ENCODE results near the gene CLN6.
"Not testable (repeated sequence)": the region's sequence is repeated elsewhere in the genome, so short reads cannot be mapped to it uniquely, and the experiment has no call there.

Gene CLN6

DNA sequence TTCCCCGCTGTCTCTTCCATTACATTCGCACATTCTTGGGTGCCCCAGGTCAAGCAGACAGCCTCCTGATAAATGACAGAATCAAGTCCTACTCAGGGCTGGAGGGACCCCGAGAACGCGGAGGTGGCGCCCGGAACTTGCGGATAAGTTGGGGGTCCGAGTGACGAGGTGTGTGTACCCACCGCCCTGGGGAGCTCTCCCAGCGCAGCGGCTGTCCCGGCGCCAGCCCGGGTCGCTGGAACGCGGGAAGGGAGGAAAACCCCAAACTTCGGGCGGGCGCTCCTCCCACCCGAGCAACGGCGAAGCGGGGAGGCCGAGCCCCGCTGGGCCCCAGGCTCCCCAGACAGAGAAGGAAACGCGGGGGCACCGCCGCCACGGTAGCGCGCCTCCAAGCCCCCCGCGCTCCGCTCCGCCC lies 550 bp downstream of the CLN6 start:
- no peaks in the 10 kb centered on the region; the same call in 1 of the 2 replicates for H3K36me3 ChIP-seq (ENCODE audit: insufficient read depth, low read depth, low read length)
- no peaks in the 10 kb centered on the region; the same call in 1 of the 2 replicates for H3K9me3 ChIP-seq (ENCODE audit: insufficient read depth, low read depth, low read length)
- peak overlapping the region; percentile 39 for H3K27ac ChIP-seq (ENCODE audit: low read length)
- H3K4me1 ChIP-seq (ENCODE audit: insufficient read depth, low read length), result peaks cover 11% of the 10 kb centered on the region
- H3K4me3 ChIP-seq (ENCODE audit: low read length), result peak overlapping the region; percentile 88
- no peaks in the 10 kb centered on the region; the same call in 1 of the 2 replicates for H3K27me3 ChIP-seq (ENCODE audit: insufficient read depth, low read length)
- peak overlapping the region; percentile 87 for H3K9ac ChIP-seq (ENCODE audit: low read depth, low read length)

DNA sequence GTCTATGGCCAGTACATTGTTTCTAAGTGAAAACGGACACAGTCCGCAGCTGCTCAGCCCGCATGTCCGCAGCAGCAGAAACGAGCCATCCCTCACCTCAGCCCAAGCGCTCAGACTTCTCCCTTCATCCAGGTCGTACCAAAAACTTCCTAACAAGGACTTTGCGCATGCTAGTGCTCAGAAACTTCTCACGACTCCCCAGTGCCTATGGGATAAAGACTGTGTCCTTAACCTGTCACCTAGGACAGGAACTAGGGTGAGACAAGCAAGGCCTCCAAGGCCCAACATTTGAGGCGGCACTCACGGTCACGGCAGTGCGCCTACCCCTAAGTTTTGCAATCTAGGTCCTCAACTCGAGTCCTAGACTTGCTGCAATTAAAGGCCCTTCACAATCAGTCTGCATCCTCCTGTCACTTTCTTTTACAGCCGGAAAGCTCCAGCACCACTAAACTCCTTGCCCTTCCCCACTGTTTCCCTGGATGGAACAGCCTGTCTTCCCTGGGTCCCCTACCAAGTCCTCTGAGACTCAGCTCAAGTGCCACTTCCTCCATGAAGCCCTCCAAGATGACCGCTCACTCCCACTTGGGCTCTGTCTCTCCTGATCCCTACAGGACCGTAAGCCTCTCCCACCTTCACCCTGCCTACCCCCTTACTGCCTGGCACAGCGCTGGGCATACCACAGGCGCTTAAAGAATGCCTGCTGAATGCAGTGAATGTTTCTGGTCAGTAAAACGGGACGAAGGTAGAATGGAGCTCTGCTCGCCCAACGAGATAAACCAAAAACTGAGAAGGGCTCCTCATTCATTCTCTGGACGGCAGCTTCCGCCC lies 1.2 kb downstream of the CLN6 start:
- Histone ChIP-seq H3K9ac (ENCODE audit: low read depth, low read length) (peak overlapping the region; percentile 87), H3K4me1 (ENCODE audit: insufficient read depth, low read length) (peaks cover 11% of the 10 kb centered on the region), H3K9me3 (ENCODE audit: insufficient read depth, low read depth, low read length) (peaks cover under 1% of the 10 kb centered on the region), H3K4me3 (ENCODE audit: low read length) (peak overlapping the region; percentile 88), H3K36me3 (ENCODE audit: insufficient read depth, low read depth, low read length) (no peaks in the 10 kb centered on the region; the same call in 1 of the 2 replicates), H3K27me3 (ENCODE audit: insufficient read depth, low read length) (no peaks in the 10 kb centered on the region; the same call in 1 of the 2 replicates), H3K27ac (ENCODE audit: low read length) (no peak overlapping the region)

DNA sequence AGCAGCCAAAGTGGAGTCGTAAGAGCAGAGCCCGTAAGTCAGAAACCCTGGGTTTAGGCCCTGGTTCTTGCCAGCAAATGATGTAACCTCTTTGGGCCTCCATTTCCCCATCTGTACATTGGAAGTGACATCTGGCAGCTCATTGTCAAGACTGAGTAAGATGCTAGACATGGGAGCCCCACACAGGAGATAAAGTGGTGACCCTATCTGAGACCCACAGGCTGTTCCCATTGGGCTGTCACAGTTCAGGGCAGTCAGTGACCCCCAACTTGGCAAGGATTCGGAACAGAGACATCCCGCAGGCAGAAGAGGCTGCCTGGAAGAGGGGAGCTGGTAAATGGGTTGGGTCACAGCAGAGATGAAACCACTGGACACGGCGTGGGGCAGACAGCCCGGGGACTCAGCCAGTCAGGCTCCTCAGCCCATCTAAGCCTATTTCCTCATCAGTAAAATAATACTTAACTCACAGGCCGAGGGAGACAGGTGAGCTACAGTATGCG lies 1.8 kb downstream of the CLN6 start:
- Histone ChIP-seq H3K9ac (ENCODE audit: low read depth, low read length) (peak overlapping the region; percentile 87; the same call in 1 of the 2 replicates), H3K4me1 (ENCODE audit: insufficient read depth, low read length) (peaks cover 11% of the 10 kb centered on the region), H3K27ac (ENCODE audit: low read length) (no peak overlapping the region)

GRCh38 chr15:68225442-68225841 lies 4.1 kb downstream of the CLN6 start:
- not testable (repeated sequence) for H3K27ac ChIP-seq (ENCODE audit: low read length); H3K9ac ChIP-seq (ENCODE audit: low read depth, low read length)
- H3K4me1 ChIP-seq (ENCODE audit: insufficient read depth, low read length), result peaks cover 11% of the 10 kb centered on the region

More for the DNA sequence above, 1.8 kb downstream of the CLN6 start:
- H3K9me3 ChIP-seq (ENCODE audit: insufficient read depth, low read depth, low read length), result peaks cover 6% of the 10 kb centered on the region
- H3K27me3 ChIP-seq (ENCODE audit: insufficient read depth, low read length), result no peaks in the 10 kb centered on the region; the same call in 1 of the 2 replicates
- H3K36me3 ChIP-seq (ENCODE audit: insufficient read depth, low read depth, low read length), result peaks cover 3% of the 10 kb centered on the region
- H3K4me3 ChIP-seq (ENCODE audit: low read length), result peak overlapping the region; percentile 88

GRCh38 chr15:68224546-68225250 lies 4.8 kb downstream of the CLN6 start:
- Histone ChIP-seq H3K9me3 (ENCODE audit: insufficient read depth, low read depth, low read length) (peaks cover 6% of the 10 kb centered on the region), H3K36me3 (ENCODE audit: insufficient read depth, low read depth, low read length) (peaks cover 3% of the 10 kb centered on the region), H3K27ac (ENCODE audit: low read length) (no peak overlapping the region), H3K4me3 (ENCODE audit: low read length) (no peak overlapping the region), H3K27me3 (ENCODE audit: insufficient read depth, low read length) (no peaks in the 10 kb centered on the region), H3K9ac (ENCODE audit: low read depth, low read length) (no peak overlapping the region), H3K4me1 (ENCODE audit: insufficient read depth, low read length) (peaks cover 11% of the 10 kb centered on the region)

More at GRCh38 chr15:68225442-68225841, 4.1 kb downstream of the CLN6 start:
- H3K9me3 ChIP-seq (ENCODE audit: insufficient read depth, low read depth, low read length); H3K36me3 ChIP-seq (ENCODE audit: insufficient read depth, low read depth, low read length); H3K4me3 ChIP-seq (ENCODE audit: low read length); H3K27me3 ChIP-seq (ENCODE audit: insufficient read depth, low read length): not testable (repeated sequence)

GRCh38 chr15:68224108-68224507 lies 5.4 kb downstream of the CLN6 start:
- H3K9ac ChIP-seq (ENCODE audit: low read depth, low read length), result no peak overlapping the region
- H3K36me3 ChIP-seq (ENCODE audit: insufficient read depth, low read depth, low read length), result peaks cover 7% of the 10 kb centered on the region
- no peak overlapping the region for H3K27ac ChIP-seq (ENCODE audit: low read length)
- peaks cover 11% of the 10 kb centered on the region for H3K4me1 ChIP-seq (ENCODE audit: insufficient read depth, low read length)
- peaks cover 6% of the 10 kb centered on the region for H3K9me3 ChIP-seq (ENCODE audit: insufficient read depth, low read depth, low read length)
- H3K4me3 ChIP-seq (ENCODE audit: low read length), result no peak overlapping the region
- no peaks in the 10 kb centered on the region for H3K27me3 ChIP-seq (ENCODE audit: insufficient read depth, low read length)

- Histone ChIP-seq H3K4me3 (ENCODE audit: low read length) (no peak overlapping the region), H3K9me3 (ENCODE audit: insufficient read depth, low read depth, low read length) (peaks cover 6% of the 10 kb centered on the region), H3K9ac (ENCODE audit: low read depth, low read length) (no peak overlapping the region), H3K4me1 (ENCODE audit: insufficient read depth, low read length) (peaks cover 6% of the 10 kb centered on the region), H3K27me3 (ENCODE audit: insufficient read depth, low read length) (no peaks in the 10 kb centered on the region), H3K27ac (ENCODE audit: low read length) (no peak overlapping the region), H3K36me3 (ENCODE audit: insufficient read depth, low read depth, low read length) (peaks cover 17% of the 10 kb centered on the region)
Measured at GRCh38 chr15:68223171-68223570, 6.4 kb downstream of the CLN6 start.

DNA sequence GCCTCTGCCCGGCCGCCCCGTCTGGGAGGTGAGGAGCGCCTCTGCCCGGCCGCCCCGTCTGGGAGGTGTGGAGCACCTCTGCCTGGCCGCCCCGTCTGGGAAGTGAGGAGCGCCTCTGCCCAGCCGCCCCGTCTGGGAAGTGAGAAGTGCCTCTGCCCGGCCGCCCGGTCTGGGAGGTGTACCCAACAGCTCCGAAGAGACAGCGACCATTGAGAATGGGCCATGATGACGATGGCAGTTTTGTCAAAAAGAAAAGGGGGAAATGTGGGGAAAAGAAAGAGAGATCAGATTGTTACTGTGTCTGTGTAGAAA lies 7.1 kb downstream of the CLN6 start:
- not testable (repeated sequence) for H3K4me1 ChIP-seq (ENCODE audit: insufficient read depth, low read length); H3K27me3 ChIP-seq (ENCODE audit: insufficient read depth, low read length); H3K27ac ChIP-seq (ENCODE audit: low read length); H3K4me3 ChIP-seq (ENCODE audit: low read length); H3K9ac ChIP-seq (ENCODE audit: low read depth, low read length); H3K9me3 ChIP-seq (ENCODE audit: insufficient read depth, low read depth, low read length)
- peaks cover 23% of the 10 kb centered on the region for H3K36me3 ChIP-seq (ENCODE audit: insufficient read depth, low read depth, low read length)

- peaks cover 29% of the 10 kb centered on the region for H3K36me3 ChIP-seq (ENCODE audit: insufficient read depth, low read depth, low read length)
- not testable (repeated sequence) for H3K9ac ChIP-seq (ENCODE audit: low read depth, low read length); H3K9me3 ChIP-seq (ENCODE audit: insufficient read depth, low read depth, low read length); H3K4me1 ChIP-seq (ENCODE audit: insufficient read depth, low read length); H3K27ac ChIP-seq (ENCODE audit: low read length); H3K27me3 ChIP-seq (ENCODE audit: insufficient read depth, low read length); H3K4me3 ChIP-seq (ENCODE audit: low read length)
Measured at GRCh38 chr15:68221530-68222431, 7.7 kb downstream of the CLN6 start.

DNA sequence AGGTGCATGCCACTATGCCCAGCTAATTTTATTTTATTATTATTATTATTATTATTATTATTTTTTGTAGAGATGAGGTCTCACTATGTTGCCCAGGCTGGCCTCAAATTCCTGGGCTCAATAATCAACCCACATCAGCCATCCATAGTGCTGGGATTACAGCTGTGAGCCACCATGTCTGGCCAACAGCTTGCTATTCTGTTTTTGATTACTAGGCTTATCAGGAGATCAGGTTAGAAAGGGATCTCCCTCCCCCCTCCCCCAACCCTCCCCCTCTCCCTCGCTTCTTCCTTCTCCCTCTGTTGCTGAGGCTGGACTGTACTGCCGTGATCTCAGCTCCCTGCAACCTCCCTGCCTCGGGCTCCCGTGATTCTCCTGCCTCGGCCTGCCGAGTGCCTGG lies 8.6 kb downstream of the CLN6 start:
- Histone ChIP-seq H3K4me1 (ENCODE audit: insufficient read depth, low read length) (no peaks in the 10 kb centered on the region), H3K27me3 (ENCODE audit: insufficient read depth, low read length) (no peaks in the 10 kb centered on the region), H3K9me3 (ENCODE audit: insufficient read depth, low read depth, low read length) (peaks cover 6% of the 10 kb centered on the region), H3K27ac (ENCODE audit: low read length) (no peak overlapping the region), H3K9ac (ENCODE audit: low read depth, low read length) (no peak overlapping the region), H3K36me3 (ENCODE audit: insufficient read depth, low read depth, low read length) (peaks cover 37% of the 10 kb centered on the region), H3K4me3 (ENCODE audit: low read length) (no peak overlapping the region)

- no peak overlapping the region for H3K27ac ChIP-seq (ENCODE audit: low read length)
- peaks cover 39% of the 10 kb centered on the region for H3K36me3 ChIP-seq (ENCODE audit: insufficient read depth, low read depth, low read length)
Measured at GRCh38 chr15:68220489-68220888, 9.0 kb downstream of the CLN6 start.

More at GRCh38 chr15:68220489-68220888, 9.0 kb downstream of the CLN6 start:
- Histone ChIP-seq H3K4me1 (ENCODE audit: insufficient read depth, low read length) (no peaks in the 10 kb centered on the region), H3K27me3 (ENCODE audit: insufficient read depth, low read length) (no peaks in the 10 kb centered on the region), H3K4me3 (ENCODE audit: low read length) (no peak overlapping the region), H3K9me3 (ENCODE audit: insufficient read depth, low read depth, low read length) (peaks cover 6% of the 10 kb centered on the region), H3K9ac (ENCODE audit: low read depth, low read length) (no peak overlapping the region)

Measured in iPS-20b (cell line).